H1 (cell line): Measurements from ENCODE around the gene AHNAK2. TPM values are rescaled to one million over a fixed set of nuclear protein-coding genes. Genes with fewer than 3 reads are reported as not detected.

Experiments
- BACH1 ChIP-seq: IDR thresholded peaks from 2 replicates; pipeline ENCODE4 v1.6.1; 2012; ENCODE audit warnings: low read length, improper control_type of control experiment
- CHD7 ChIP-seq: fragments of 300-600 bp; sonication (generic); IDR thresholded peaks from 2 replicates; pipeline ENCODE4 v1.7.1; 2012; ENCODE audit warnings: low read length, moderate library complexity, mild to moderate bottlenecking, inconsistent platforms; ENCODE audit not compliant: insufficient replicate concordance
- CREB1 ChIP-seq: IDR thresholded peaks from 2 replicates; pipeline ENCODE4 v1.6.1; 2012; ENCODE audit warnings: inconsistent platforms
- E2F6 ChIP-seq: IDR thresholded peaks from 2 replicates; pipeline ENCODE4 v1.6.1; 2012; ENCODE audit warnings: inconsistent platforms
- MAX ChIP-seq: IDR thresholded peaks from 2 replicates; pipeline ENCODE4 v1.6.1; 2012; ENCODE audit warnings: inconsistent platforms
- NRF1 ChIP-seq: IDR thresholded peaks from 2 replicates; pipeline ENCODE4 v1.6.1; 2011; ENCODE audit warnings: mild to moderate bottlenecking, low read depth, low read length, improper control_type of control experiment
- PHF8 ChIP-seq: fragments of 200-600 bp; sonication (generic); conservative IDR thresholded peaks from 2 replicates; pipeline ENCODE4 v1.7.1; 2012; ENCODE audit warnings: low read depth, mild to moderate bottlenecking, inconsistent platforms, low read length, moderate library complexity
- TAF1 ChIP-seq: IDR thresholded peaks from 2 replicates; pipeline ENCODE4 v1.6.1; 2011; ENCODE audit warnings: mild to moderate bottlenecking, low read depth, low read length
- TAF7 ChIP-seq: optimal IDR thresholded peaks from 2 replicates; pipeline ENCODE3; 2011; ENCODE audit warnings: low read depth, mild to moderate bottlenecking, inconsistent platforms, low read length, moderate library complexity, borderline replicate concordance
- polyA plus RNA-seq, 7 experiments: library from polyadenylated mRNA; depleted of rRNA in 3 of 7; stranded (reverse) in 5 of 7; unstranded in 2 of 7; fragments of >200 nt in 5 of 7; fragments of 200-250 nt in 2 of 7; gene quantifications; 1 replicate in 5 of 7; 2 replicates in 1 of 7; 4 replicates in 1 of 7; pipeline versions ENCODE4 v1.2.1 to v1.2.3, GENCODE V29; 2011 to 2013; ENCODE audit warnings: missing spikeins in 2 of 7, mixed read lengths in 2 of 7
- total RNA-seq: library from RNA; stranded (reverse); fragmentation: NEBNext Ultra II Directional; extraction: Animal tissue kit (Norgen Biotek cat#: 25700); gene quantifications from 2 replicates; pipeline ENCODE4 v1.2.1, GENCODE V29; 2021

The AHNAK2 gene
- total and polyA plus RNA-seq, 2 of the 8 experiments (the other 6 are each of a cell fraction or from before 2014, with no cell fraction given): 0.95 to 2.0 TPM

GRCh38 chr14:105020815-105021655 is 42.9 kb upstream of the AHNAK2 start, which contains the start of gene CDCA4 (continued):
- peak; percentile 57; the same call in 1 of the 2 replicates for TF ChIP-seq CREB1
- TF ChIP-seq TAF7: peak; percentile 35
- peak; percentile 79; the same call in 1 of the 2 replicates for TF ChIP-seq BACH1
- TF ChIP-seq NRF1: peak; percentile 48; the same call in 1 of the 2 replicates
- peak; percentile 72 for TF ChIP-seq PHF8
- no peak for TF ChIP-seq CHD7
- TF ChIP-seq E2F6: peak; percentile 68
- TF ChIP-seq MAX: peak; percentile 68
- TF ChIP-seq TAF1: peak; percentile 68
